Left forelimb (tissue), 1 donor: ENCODE measurements around the gene FOXA3.
A peak's percentile ranks its signal among the peaks of the same experiment; 100 is the strongest.
"Not testable (repeated sequence)": the region's sequence is repeated elsewhere in the genome, so short reads cannot be mapped to it uniquely, and the experiment has no call there.

Source experiments
- DNase-seq: peaks from one replicate; pipeline ENCODE4 v3.0.0-alpha.2; 2018; ENCODE audit warnings: low spot score

FOXA3 gene

DNA sequence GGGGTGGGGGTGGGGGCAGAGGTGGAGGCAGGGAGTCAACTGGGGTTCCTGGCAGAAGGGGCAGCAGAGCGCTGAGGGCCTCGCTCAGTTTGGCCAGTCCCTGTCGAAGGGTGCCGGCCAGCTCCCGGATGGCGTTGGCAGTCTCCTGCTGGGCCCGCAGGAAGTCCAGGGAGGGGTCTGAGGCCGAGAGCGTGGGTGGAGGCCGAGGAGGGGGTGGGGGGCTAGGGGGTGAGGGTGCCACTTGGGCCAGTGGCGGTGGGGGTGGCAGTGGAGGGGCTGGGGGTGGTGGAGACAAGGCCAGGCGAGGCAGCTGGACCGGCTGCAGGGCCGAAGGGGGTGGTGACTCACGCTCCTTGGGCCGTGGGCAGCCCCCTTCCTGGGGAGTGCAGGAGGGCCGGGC is 26.8 kb downstream of the FOXA3 start:
- DNase-seq, result no peak

DNA sequence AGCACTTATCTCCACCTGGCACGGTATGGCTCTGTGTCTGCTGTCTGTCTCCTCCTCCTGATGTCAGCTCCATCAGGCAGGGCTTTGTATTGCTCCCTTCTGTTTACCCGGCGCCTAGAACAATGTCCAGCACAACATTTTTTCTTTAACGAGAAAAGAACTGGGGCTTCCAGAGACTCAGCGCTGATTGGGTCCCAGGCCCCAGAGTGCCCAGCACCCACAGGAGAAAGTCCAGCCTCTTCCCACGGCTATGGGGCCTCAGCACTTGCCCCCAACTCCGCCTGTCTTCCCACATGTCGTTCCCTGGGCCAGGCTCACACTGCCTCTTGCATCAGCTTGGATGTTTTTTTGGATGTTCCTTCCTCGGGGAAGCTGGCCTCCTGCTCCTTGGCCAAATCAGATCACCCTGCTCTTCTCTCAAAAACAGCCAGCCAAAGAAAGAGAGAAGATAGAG is 31.4 kb downstream of the FOXA3 start:
- no peak for DNase-seq

DNA sequence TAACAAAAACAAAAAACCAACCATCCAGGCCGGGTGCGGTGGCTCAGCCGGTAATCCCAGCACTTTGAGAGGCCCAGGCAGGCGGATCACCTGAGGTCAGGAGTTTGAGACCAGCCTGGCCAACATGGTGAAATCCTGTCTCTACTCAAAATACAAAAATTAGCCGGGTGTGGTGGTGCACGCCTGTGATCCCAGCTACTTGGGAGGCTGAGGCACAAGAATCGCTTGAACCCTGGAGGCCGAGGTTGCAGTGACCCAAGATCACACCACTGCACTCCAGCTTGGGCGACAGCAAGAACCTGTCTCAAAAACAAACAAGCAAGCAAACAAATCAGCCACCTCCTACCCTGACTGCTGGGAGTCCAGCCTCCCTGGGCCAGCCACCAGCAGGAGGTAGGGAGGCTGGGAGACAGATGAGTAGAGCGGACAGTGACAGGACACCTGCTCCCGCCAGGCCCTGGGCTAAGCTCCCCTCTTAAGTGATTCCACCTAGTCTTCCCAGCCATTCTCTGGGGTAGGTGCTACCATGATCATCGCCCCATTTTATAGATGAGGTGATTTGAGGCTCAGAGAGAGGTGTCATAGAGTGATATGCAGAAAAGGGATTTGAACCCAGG is 32.0 kb downstream of the FOXA3 start:
- not testable (repeated sequence) for DNase-seq

DNA sequence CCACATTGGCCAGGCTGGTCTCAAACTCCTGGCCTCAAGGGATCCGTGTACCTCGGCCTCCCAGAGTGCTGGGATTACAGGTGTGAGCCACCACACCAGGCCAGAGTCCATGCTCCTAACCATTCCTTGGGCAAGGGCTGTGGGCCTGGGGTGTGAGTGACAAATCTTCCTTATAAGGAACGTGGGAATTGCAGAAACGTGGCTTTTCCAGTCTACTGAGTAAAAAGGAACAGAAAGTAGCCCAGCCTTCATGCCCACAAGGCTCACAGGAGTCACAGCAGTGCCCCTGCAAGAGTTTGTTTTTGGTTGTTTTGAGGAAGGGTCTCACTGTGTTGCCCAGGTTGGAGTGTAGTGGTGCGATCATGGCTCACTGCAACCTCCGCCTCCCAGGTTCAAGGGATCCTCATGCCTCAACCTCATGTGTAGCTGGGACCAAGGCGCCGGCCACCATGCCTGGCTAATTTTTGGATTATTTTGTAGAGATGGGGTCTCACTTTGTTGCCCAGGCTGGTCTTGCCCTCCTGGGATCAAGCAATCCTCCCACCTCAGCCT is 33.2 kb downstream of the FOXA3 start:
- DNase-seq, result no peak

DNA sequence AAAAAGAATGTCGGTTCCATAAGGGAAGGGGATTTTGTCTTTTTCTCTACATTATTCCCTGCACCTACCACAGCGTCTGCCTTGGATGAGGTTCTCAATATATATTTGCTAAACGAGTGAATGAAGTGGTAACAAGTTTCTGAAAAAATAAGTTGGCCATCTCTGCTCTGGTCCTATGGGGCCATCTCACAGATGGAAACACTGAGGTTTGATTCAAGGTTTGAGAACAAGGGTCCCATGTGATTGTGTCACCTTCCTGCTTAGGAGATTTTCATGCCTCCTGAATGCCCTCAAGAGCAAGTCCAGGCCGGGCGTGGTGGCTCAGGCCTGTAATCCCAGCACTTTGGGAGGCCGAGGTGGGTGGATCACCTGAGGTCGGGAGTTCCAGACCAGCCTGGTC is 35.1 kb downstream of the FOXA3 start:
- DNase-seq, result no peak

DNA sequence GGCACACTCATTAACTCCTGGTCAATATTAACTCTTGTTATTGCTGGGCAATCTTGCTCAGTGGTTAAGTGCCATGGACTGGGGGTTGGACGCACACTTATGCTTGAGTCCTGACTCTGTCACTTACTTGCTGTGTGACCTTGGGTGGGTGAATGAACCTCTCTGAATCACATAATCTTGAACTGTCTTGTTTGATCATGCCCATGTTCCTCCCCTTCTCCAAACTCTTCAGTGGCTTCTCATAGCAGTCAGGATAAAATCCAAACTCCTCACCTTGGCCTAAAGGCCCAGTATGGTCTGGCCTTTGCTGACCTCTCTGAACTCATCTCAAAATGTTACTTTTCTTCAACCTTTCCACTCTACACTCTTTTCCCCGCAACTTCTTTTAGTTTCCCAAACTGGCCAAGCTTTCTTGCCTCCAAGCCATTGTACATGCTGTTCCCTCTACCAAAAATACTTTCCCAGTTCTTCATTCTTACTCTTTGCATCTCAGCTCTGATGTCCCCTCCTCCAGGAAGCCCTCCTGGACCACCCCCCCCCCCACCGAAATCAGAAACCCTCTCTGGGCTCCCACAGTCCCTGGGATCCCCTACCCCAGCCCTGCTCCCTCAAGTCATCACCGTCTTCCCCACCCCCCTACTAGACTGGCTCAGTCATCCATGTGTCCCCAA is 35.9 kb downstream of the FOXA3 start:
- no peak for DNase-seq

DNA sequence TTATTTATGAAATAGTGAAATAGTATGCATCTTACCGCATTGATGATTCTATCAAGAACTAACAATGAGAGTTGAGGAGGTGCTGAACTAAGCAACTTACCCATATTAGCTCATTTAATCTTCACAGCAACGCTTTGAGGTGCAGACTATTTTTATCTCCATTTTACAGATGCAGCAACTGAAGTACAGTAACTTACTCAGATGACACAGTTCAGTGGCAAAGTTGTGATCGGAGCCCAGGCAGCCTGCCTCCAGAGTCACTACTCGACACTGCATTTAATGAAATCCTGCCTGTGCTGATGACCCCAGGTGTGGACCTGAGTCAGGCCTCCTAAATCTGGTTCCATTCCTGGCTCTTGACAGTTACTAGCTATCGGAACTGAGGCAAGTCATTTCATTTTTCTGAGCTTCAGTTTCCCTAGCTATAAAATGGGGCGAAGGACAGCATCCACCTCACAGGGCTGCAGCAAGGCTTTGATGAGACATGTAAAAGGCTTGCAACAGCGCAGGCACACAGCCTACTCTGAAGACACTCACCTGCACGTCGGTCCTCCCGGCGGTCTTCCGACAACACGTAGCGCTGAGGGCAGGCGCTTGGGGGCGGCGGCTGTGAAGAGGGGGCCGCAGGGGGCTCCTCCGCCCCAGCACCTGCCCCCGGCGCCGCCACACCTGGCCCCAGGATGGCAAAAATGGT is 36.8 kb downstream of the FOXA3 start:
- DNase-seq, result no peak

DNA sequence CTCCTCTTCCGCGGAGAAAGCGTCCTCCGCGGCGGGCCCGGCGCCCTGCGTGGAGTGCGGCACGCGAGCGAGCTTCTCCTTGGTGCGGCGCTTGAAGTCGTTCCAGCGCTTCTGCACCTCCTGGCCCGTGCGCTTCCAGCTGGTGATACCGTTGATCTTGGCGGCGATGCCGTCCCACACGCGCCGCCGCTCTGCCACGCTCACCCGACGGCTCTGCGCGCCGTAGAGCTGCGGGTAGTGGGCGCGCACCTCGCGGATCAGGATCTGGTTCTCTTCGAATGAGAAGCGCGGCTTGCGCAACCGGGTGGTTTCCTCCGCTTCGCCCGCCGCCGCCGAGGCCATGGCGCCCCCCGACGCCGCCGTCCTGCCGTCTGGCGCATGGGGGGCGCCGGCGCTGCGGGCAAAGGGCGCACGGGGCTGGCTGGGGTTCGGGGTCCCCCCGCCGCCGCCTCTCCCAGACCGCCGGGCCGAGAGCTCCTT is 37.3 kb downstream of the FOXA3 start:
- no peak for DNase-seq

DNA sequence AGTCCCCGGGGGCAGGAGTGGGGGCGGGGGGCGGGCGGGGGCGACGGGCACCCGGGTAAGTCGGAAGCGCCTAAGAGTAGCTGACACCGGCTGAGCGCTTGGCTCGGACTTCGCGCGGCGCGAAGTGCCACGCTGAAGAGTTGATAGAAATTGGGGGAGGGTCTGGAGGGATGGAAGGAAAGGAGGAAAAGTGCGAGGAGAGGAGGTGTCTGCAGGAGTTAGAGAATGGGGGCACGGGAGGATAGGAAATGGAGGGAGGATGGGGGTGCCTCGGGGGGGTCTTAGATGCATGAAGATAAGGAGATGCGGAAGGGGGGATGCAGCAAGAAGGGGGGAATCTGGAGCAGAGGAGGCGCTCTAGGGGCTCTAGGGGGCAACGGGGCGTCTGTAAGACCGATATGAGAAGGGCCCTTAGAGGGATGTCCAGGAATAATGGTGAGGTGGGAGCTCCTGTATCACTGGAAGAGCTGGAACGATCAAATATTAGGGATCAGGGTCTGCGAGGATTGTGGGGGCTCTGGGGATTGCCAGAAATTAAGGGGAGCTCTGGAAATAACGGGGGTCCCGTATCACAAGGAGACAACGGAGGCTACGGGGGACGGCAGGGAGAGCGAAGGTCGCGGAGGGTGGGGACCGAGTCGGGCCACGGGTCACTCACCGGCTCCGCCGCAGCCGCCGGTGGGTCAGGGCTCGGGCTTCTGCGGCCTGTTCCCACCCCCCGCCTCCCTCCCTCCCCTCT is 38.0 kb downstream of the FOXA3 start, which contains the start of gene MYPOP:
Gene MYPOP, minus strand, starts transcription at position 702 of the 739 bp plus-strand sequence. CDS start 840 bp downstream, outside the sequence.
- DNase-seq, result no peak

DNA sequence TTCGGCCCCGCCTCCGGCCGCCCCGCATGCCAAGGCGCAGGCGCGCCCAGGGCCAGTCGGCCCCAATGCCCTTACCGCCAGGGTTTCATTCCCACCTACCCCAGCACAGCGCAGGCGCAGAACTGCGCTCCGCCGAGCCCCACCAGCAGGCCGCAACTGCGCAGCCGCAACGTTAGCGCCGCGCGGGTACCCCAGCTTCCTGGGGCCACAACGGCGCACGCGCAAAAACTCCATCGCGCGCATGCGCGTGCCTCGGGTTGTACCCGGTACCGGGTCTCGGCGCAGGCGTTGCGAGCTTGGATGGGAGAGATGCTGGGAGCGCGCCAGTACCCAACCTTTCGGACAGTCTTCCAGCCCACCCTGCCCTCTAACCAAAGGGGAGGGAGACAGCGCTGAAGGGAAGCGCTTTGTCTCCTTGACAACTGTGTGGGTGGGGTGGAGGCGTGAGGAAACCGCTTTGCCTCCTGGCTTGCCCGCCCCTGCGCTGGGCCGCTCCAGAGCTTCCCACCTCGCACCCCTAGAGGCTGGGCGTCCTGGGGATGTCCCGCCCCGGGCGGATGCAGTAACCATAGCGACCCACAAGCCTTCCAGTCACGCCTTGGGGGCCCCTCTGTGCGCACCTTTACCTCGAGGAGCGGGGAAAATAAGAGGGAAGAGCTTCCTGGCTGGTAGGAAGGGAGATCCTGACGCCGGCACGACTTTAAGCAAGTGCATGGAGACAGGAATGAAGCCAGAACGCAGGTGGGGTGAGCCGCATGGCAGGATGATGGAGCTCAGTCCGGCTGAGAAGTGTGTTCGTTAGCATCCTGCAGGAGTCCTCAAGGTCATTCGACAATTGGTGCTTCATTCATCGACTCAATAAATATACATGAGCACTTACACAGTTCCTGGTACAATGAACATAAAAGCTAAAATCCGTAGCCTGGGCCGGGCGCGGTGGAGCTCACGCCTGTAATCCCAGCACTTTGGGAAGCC is 38.8 kb downstream of the FOXA3 start:
- peak; percentile 99 for DNase-seq

DNA sequence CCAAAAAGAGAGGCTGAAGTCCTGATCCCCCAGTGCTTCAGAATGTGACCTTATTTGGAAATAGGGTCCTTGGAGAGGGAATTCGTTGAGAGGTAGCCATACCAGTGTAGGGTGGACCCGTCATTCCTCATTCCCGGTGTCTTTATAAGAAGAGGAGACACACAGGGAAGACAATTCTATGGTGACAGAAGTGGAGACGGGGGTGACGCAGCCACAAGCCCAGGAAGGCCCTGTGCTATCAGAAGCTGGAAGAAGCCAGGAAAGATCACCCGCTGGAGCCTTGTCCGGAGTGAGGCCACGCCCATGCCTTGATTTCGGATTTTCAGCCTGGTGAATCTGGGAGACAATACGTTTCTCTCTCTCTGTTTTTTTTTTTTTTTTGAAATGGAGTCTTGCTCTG is 40.9 kb downstream of the FOXA3 start:
- no peak for DNase-seq

DNA sequence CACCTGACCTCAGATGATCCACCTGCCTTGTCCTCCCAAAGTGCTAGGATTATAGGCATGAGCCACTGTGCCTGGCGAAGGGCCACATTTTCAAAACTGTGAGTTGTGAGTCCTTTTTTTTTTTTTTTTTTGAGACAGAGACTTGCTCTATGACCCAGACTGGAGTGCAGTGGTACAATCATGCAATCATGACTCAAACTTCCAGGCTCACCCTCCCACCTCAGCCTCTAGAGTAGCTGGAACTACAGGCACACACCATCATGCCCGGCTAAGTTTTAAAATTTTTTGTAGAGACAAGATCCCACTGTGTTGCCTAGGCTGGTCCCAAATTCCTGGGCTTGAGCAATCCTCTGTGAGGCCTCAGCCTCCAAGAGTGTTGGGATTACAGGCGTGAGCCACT is 42.1 kb downstream of the FOXA3 start:
- DNase-seq, result no peak

DNA sequence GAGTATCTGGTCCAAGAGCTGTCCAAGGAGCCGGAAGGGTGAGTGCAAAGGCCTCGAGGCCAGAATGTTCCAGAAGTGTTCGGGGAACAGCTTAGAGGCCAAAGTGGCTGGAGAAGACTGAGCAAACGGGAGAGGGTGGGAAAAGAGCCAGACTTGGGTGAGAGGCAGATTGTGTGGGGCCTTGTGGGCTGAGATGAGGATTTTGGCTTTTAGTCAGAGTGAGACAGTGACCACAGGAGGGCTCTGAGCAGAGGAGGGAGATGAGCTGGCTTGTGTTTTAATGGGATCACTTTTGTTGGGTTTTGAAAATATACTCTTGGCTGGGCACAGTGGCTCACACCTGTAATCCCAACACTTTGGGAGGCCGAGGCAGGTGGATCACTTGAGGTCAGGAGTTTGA is 44.8 kb downstream of the FOXA3 start:
- DNase-seq, result no peak

DNA sequence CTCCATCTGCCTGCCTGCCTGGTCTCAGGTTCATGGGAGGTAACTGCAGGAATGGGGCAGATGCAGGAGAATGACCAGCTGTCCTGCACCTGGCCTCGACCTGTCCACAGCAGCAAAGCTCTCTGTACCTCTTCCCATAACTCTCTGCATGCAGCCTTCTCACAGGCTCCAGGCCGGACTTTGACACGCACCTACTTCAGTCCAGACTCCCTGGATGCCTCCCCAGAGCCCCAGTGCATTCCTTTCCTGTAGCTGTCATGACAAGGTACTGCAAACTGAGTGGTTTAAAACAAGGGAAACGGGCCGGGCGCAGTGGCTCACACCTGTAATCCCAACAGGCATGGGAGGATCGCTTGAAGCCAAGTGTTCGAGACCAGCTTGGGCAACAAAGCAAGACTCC is 47.2 kb downstream of the FOXA3 start:
- DNase-seq, result no peak

DNA sequence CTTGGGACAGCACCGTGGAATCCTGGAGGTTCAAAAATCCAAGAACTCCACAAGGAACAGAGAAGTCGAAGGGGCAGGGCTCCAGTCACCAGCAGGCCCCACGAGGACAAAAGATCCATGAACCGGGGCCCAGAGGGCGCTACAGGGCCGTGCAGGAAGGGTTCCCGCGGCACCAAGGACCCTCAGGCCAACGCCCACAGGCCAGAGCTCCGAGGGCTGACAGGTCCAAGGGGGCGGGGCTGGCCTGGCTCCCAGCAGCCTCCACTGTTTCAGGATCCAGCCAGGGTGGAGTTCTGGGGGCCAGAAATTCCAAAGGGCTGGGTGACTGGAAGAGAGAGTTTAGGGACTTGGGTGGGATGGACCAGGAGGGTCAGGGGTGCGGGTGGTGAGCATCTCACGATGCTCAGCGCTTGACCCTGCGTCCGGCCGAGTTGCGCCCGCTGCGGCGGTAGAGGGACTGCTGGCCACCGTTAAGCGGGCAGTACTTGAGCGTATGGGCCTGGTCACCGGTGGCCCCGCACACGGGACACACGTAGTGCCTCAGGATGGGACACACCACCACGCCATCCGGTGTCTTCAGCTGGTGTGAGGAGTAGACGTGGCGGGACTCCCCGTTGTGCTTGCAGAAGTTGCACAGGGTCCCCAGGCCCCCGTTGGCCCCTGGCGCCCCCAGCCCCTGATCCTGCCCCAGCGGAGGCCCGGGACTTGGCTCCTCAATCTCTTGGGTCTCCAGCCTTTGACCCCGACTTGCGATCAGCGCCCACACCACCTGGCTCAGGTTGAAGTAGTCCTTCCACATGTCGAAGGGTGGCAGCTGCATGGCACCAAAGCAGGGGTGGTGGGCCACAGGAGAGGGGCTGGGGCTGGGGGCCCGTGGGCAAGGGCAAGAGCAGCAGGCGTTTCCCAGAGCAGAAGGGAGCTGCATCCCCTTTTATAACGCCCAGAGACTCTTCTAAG is 50.0 kb downstream of the FOXA3 start, which contains the start of gene NANOS2:
Gene NANOS2, minus strand, starts transcription at position 905 of the 957 bp plus-strand sequence. Its CDS starts 85 bp downstream, at position 820.
- DNase-seq, result no peak

DNA sequence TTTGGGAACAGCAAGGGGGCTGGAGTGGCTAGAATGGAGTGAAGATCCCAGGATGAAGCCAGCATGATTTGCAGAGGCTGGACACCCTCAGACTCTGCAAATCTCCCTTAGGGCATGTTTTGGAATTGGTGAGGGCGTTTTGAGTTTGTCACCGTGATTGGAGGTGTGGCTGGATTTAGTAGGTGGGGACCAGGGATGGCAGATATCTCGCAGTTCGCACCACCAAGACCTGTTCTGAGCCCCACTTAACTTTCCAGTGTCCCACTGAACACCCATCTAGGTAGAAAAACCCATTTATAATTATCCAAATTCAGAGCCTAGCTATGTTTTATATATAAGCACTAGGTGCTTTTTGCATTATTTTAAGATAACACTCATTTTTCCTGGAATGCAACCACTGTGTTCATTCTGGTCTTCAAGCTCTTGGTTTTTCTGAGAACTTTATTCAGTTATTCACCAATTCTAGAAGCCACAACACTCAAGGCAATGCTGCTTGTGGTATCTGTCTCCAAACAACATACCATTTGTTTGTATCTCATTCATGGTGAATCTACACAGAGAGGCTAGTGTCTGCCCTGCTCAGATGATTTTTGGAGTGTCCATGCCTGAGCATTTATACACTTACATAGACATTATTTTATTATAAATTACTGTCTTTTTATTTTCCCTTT is 53.4 kb downstream of the FOXA3 start:
- DNase-seq, result no peak

DNA sequence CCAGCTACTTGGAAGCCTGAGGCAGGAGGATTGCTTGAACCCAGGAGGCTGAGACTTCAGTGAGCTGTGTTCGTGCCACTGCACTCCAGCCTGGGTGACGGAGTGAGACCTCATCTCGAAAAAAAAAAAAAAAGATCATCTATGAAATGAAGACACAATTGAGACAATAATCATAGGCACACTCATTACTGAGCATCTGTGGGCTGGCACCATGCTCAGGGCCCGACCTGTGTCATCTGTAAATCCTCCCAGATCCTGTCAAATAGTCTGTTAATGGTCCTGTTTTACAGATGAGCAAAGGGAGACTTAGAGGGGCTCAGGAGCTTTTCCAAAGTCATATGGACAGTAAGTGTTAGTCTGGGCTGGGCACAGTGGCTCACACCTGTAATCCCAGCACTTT is 54.6 kb downstream of the FOXA3 start:
- no peak for DNase-seq

DNA sequence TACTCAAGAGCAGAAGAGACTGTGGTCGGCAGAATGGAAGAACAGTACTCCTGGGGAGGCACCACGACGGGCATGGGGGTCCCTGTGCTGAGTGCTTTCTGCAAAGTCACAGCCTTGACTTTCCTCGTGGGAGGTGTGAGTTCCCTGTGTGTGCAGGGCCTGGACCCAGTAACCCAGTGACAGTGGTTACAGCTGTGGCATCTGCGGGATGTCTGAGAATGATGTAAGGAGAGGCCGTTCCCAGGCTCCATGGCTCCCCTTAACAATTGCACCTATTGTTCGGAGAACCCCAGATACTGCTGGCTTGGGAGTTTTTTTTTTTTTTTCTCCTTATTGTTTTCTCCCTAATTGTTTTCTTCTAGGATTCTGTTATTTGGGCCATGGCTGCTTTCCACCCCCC is 55.6 kb downstream of the FOXA3 start:
- no peak for DNase-seq

DNA sequence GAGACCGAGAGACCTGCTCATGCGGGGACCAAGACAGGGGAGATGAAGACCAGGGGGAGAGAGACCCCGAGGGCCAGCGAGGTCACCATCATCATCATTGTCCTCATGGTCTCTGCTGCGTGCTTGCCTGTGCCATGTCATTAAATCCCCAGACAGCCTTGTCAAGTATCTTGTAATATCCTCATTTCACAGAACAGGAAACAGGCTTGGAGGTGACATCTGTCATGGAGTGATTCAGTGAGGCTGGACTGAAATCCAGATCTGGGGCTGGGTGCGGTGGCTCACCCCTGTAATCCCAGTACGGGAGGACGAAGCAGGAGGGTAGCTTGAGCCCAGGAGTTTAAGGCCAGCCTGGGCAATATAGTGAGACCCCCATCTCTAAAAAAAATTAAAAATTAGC is 56.3 kb downstream of the FOXA3 start:
- DNase-seq, result no peak
